Activated T-helper 17 cell treated with anti-CD3 and anti-CD28 coated beads, Interleukin-2, amount 50 U/mL, for 72 hours (primary cell): ENCODE results near the gene SPATA4. TPM values are rescaled to one million over a fixed set of nuclear protein-coding genes. Genes with fewer than 3 reads are reported as not detected.

Experiments
- ATAC-seq: fragments of 150-1000 bp; cut with Tn5 transposase; replicated peaks from 2 replicates; pipeline ENCODE4 v1.10.0; 2021; ENCODE audit warnings: mild to moderate bottlenecking, moderate library complexity
- H3K27ac Mint-ChIP-seq: one replicate; pipeline ENCODE4 v1.8.0; 2022; ENCODE audit warnings: mixed read lengths
- H3K27me3 Mint-ChIP-seq: one replicate; pipeline ENCODE4 v1.8.0; 2022; ENCODE audit warnings: mixed read lengths
- H3K36me3 Mint-ChIP-seq: one replicate; pipeline ENCODE4 v1.8.0; 2022; ENCODE audit warnings: low read depth, mild to moderate bottlenecking, mixed read lengths
- H3K4me1 Mint-ChIP-seq: one replicate; pipeline ENCODE4 v1.8.0; 2022; ENCODE audit warnings: mixed read lengths
- H3K4me3 Mint-ChIP-seq: one replicate; pipeline ENCODE4 v1.8.0; 2022; ENCODE audit warnings: mild to moderate bottlenecking, mixed read lengths
- H3K9me3 Mint-ChIP-seq: one replicate; pipeline ENCODE4 v1.8.0; 2022; ENCODE audit warnings: mixed read lengths
- total RNA-seq, 2 donors: library from RNA; stranded (reverse); gene quantifications; one replicate each; pipeline ENCODE4 v1.2.3, GENCODE V29; 2022

SPATA4 gene
- total RNA-seq, 2 donors from 2014 or later, result not detected

- H3K9me3 Mint-ChIP-seq, result no peaks in the 10 kb centered on the region
- no peaks in the 10 kb centered on the region for H3K4me1 Mint-ChIP-seq
- H3K36me3 Mint-ChIP-seq, result no peaks in the 10 kb centered on the region
- no peak for ATAC-seq
- no peak overlapping the region for H3K4me3 Mint-ChIP-seq
- no peak overlapping the region for H3K27ac Mint-ChIP-seq
- H3K27me3 Mint-ChIP-seq, result no peaks in the 10 kb centered on the region
Observed at GRCh38 chr4:176156656-176157055, 38.7 kb downstream of the SPATA4 start.

DNA sequence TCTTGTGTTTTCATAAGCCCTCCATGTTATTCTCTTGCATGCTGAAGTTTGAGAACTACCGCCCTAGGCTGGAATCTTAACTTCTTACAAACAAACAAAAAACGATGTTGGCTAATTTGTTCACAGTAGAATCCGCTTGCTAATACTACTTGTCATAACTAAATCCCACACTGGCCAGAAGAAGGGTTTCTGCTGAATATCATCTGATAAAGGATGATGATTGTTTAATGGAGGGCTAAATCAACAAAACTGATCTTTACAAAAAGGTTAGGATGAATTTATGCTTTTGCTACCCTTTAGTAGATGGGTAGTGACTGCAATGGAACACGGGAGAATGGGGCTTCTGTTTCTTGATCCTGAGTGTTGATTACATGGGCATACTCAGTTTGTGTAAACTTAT lies 42.3 kb downstream of the SPATA4 start:
- ATAC-seq, result no peak
- Mint-ChIP-seq H3K27me3 (no peaks in the 10 kb centered on the region), H3K4me3 (no peak overlapping the region), H3K9me3 (no peaks in the 10 kb centered on the region), H3K27ac (no peak overlapping the region), H3K4me1 (no peaks in the 10 kb centered on the region), H3K36me3 (no peaks in the 10 kb centered on the region)

GRCh38 chr4:176150704-176151103 lies 44.7 kb downstream of the SPATA4 start:
- no peaks in the 10 kb centered on the region for H3K27me3 Mint-ChIP-seq
- no peak for ATAC-seq
- H3K36me3 Mint-ChIP-seq, result no peaks in the 10 kb centered on the region
- H3K27ac Mint-ChIP-seq, result no peak overlapping the region
- no peaks in the 10 kb centered on the region for H3K4me1 Mint-ChIP-seq
- H3K9me3 Mint-ChIP-seq, result no peaks in the 10 kb centered on the region
- no peak overlapping the region for H3K4me3 Mint-ChIP-seq

DNA sequence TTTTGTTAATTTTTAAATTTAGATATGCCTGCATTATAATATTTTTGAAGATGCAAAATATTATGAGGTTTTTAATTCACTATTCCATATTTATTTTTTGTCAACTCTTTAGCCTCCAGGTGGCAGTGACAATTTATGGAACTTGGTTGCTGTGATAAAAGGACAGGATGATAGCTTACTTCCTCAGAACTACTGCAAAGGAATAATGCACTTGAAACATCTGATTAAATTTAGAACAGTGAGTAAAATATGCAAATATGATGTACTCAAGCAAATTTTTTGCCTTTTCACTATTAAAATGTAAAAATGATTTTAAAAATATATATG lies 45.1 kb downstream of the SPATA4 start:
- no peak for ATAC-seq
- no peaks in the 10 kb centered on the region for H3K27me3 Mint-ChIP-seq
- no peak overlapping the region for H3K27ac Mint-ChIP-seq
- no peak overlapping the region for H3K4me3 Mint-ChIP-seq
- H3K4me1 Mint-ChIP-seq, result no peaks in the 10 kb centered on the region
- H3K36me3 Mint-ChIP-seq, result no peaks in the 10 kb centered on the region
- H3K9me3 Mint-ChIP-seq, result no peaks in the 10 kb centered on the region

GRCh38 chr4:176149680-176150355 lies 45.6 kb downstream of the SPATA4 start:
- Mint-ChIP-seq H3K36me3 (no peaks in the 10 kb centered on the region), H3K4me1 (no peaks in the 10 kb centered on the region), H3K27me3 (no peaks in the 10 kb centered on the region), H3K4me3 (no peak overlapping the region), H3K27ac (no peak overlapping the region), H3K9me3 (no peaks in the 10 kb centered on the region)
- no peak for ATAC-seq

DNA sequence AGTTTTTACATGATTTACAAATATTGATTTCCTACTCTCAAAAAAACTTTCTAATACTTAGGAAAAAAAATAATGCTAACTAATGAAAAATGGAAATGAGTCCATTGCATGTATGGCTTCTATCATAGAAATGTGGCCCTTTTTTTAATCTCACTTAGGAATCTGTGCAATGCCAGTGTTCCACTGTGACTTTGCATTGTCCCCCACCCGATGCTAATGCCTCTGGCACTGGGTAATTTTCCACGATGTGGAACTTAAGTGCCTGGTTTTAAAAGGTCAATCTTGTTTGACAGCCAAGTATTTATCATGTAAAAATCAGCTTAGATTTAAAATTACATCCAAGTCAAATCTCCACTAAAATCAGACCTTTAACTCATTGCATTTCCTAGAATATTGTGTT lies 53.1 kb downstream of the SPATA4 start:
- peaks cover 4% of the 10 kb centered on the region for H3K27me3 Mint-ChIP-seq
- no peaks in the 10 kb centered on the region for H3K9me3 Mint-ChIP-seq
- H3K36me3 Mint-ChIP-seq, result no peaks in the 10 kb centered on the region
- no peak overlapping the region for H3K27ac Mint-ChIP-seq
- ATAC-seq, result no peak
- H3K4me3 Mint-ChIP-seq, result no peak overlapping the region
- H3K4me1 Mint-ChIP-seq, result no peaks in the 10 kb centered on the region

DNA sequence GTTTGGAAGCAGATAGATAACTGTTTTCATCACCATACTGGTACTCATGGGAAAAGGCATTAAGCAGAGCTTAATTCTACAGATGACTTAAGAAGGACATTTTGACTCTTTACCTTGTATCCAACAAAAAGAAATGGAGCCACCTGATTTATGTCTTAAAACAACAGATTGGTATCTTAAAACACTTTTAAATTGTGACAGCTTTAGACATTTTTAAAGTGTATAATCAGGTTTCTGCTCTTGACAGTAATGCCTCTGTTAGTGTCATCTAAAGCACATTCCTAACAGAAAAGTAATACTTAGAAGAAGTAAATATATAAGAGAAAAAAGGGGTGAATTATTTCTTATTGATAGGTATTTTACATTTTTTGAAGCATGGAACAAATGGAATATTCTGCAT lies 55.9 kb downstream of the SPATA4 start:
- Mint-ChIP-seq H3K4me3 (no peak overlapping the region), H3K27me3 (peaks cover 4% of the 10 kb centered on the region), H3K4me1 (no peaks in the 10 kb centered on the region), H3K9me3 (no peaks in the 10 kb centered on the region), H3K27ac (no peak overlapping the region), H3K36me3 (no peaks in the 10 kb centered on the region)
- ATAC-seq, result no peak

DNA sequence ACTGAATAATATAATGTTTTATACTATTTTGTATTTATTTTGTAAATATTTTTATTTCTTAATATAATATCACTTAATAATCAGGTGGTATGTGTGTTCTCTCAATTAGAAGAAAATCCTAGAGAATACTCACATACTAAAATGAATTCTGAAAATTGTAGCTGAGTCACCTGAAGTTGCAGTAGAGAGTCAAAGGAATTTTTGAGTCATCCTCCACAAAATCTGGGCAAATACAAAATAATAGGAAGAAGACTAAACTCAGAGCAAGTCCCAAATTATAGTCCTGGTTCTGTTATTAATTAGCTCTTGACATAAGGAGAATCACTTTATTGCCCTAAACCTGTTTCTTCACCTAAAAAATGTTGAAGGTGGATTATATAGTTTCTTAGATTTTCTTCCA lies 57.8 kb downstream of the SPATA4 start:
- Mint-ChIP-seq H3K4me1 (no peaks in the 10 kb centered on the region), H3K36me3 (no peaks in the 10 kb centered on the region), H3K9me3 (no peaks in the 10 kb centered on the region), H3K27ac (no peak overlapping the region), H3K4me3 (no peak overlapping the region), H3K27me3 (no peaks in the 10 kb centered on the region)
- no peak for ATAC-seq

GRCh38 chr4:176134670-176135069 lies 60.7 kb downstream of the SPATA4 start:
- no peak for ATAC-seq
- Mint-ChIP-seq H3K27me3 (no peaks in the 10 kb centered on the region), H3K4me1 (no peaks in the 10 kb centered on the region), H3K27ac (no peak overlapping the region), H3K4me3 (no peak overlapping the region), H3K9me3 (no peaks in the 10 kb centered on the region), H3K36me3 (no peaks in the 10 kb centered on the region)

Other genes starting within 250 kb of the SPATA4 start
- 1 to 10 TPM; 1.3 to 2.9 TPM for gene WDR17, start 129.7 kb downstream of the SPATA4 start, total RNA-seq
- gene ASB5, start 73.6 kb upstream of the SPATA4 start, total RNA-seq, result not detected
- gene SPCS3, start 124.4 kb upstream of the SPATA4 start, total RNA-seq, result 100 to 1,000 TPM; 105 to 153 TPM